ENCODE data around the gene COL24A1.

Gene COL24A1

DNA sequence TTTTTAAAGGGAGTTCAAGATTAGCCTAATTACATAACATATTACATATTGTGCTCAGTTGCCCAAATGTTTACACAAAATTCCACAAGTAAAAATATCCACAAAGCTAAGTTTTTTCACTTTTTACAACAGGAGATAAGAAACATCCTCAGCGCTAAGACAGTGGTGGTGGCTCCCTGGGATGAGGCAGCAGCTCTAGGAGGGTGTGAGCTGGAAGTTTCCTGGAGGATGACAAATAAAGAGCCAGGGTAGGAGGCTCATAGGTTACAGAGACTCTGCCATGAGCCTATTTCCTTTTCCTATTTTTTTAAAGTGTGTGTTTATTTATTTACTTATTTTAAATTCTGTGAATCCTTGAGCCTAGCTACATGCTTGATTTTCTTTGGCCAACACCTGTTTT lies 91.7 kb downstream of the COL24A1 start:
- no peak overlapping the region for H3K4me3 ChIP-seq (ENCODE audit: insufficient read depth, low read depth, low read length, poor library complexity, severe bottlenecking)
- no peaks in the 10 kb centered on the region for H3K4me1 ChIP-seq (ENCODE audit: control insufficient read depth, insufficient read depth, low read length, poor library complexity, severe bottlenecking)
- no peak for DNase-seq
- H3K9me3 ChIP-seq (ENCODE audit: control insufficient read depth, low read length), result no peaks in the 10 kb centered on the region
- no peak overlapping the region for H3K27ac ChIP-seq (ENCODE audit: insufficient read depth, low read length, poor library complexity, severe bottlenecking)
- no peaks in the 10 kb centered on the region for H3K27me3 ChIP-seq (replicated peaks; ENCODE audit: control insufficient read depth, insufficient read depth, low read length, poor library complexity, severe bottlenecking)
- H3K36me3 ChIP-seq (ENCODE audit: control insufficient read depth, insufficient read depth, low read length), result no peaks in the 10 kb centered on the region

DNA sequence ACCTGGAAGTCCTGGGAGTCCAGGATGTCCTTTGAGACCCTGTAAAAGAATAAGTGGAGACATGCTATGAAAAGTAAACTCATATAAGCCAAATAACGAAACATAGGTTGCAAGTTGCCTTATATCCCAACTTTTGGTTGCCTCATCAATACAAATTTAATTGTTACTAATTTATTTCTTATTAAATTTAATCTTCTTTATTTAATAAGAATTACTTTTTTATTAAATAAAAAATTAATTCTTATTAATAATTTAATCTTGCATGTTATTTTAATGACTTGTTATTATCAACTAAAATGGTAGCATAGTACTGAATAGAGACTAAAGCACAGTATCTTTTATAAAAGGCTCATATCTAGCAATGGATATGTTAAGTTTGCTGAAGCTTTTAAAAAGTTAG lies 92.9 kb downstream of the COL24A1 start:
- Histone ChIP-seq H3K4me1 (ENCODE audit: control insufficient read depth, insufficient read depth, low read length, poor library complexity, severe bottlenecking) (no peaks in the 10 kb centered on the region), H3K9me3 (ENCODE audit: control insufficient read depth, low read length) (no peaks in the 10 kb centered on the region), H3K36me3 (ENCODE audit: control insufficient read depth, insufficient read depth, low read length) (no peaks in the 10 kb centered on the region), H3K4me3 (ENCODE audit: insufficient read depth, low read depth, low read length, poor library complexity, severe bottlenecking) (no peak overlapping the region), H3K27ac (ENCODE audit: insufficient read depth, low read length, poor library complexity, severe bottlenecking) (no peak overlapping the region), H3K27me3 (replicated peaks; ENCODE audit: control insufficient read depth, insufficient read depth, low read length, poor library complexity, severe bottlenecking) (no peaks in the 10 kb centered on the region)
- DNase-seq, result no peak

DNA sequence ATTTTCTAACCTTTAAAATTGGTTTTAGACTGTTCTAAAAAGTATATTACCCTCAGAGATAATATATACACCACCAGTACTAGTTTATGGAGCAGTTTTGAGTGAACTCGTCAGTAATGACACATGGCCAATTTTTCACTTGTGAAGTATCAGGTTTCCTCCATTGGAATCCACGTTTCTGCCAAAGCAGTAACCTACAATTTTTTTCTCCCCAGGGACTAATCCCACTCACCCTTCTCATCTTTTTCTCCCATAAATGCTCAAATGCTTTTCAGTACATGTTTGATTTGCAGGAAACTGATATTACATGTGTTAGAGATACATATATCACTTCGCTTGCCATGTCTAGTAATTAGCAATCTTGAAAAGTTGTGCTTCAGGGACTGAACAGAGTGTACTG lies 94.1 kb downstream of the COL24A1 start:
- Histone ChIP-seq H3K4me3 (ENCODE audit: insufficient read depth, low read depth, low read length, poor library complexity, severe bottlenecking) (no peak overlapping the region), H3K9me3 (ENCODE audit: control insufficient read depth, low read length) (no peaks in the 10 kb centered on the region), H3K36me3 (ENCODE audit: control insufficient read depth, insufficient read depth, low read length) (no peaks in the 10 kb centered on the region), H3K27me3 (replicated peaks; ENCODE audit: control insufficient read depth, insufficient read depth, low read length, poor library complexity, severe bottlenecking) (no peaks in the 10 kb centered on the region), H3K27ac (ENCODE audit: insufficient read depth, low read length, poor library complexity, severe bottlenecking) (no peak overlapping the region), H3K4me1 (ENCODE audit: control insufficient read depth, insufficient read depth, low read length, poor library complexity, severe bottlenecking) (no peaks in the 10 kb centered on the region)
- no peak for DNase-seq

DNA sequence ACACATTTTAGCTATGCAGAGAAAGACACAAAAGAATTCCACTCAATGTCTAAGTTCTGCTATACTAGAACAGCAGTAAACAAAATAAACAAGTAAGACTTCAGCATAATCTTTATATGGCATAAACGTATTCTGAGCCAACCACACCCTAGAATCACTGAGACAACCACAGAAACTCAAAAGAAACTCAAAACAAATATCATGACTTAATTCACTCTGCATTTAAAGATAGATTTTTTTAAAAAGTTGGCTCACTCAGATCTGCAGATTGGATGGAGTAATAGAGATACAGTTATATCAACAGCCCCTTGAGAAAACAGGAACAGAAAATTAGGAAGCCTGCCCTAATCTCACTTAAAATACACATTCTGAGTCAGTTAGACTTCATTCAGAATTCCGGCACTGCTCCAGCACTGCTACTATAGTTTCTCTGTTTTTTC lies 95.0 kb downstream of the COL24A1 start:
- H3K36me3 ChIP-seq (ENCODE audit: control insufficient read depth, insufficient read depth, low read length), result no peaks in the 10 kb centered on the region
- no peaks in the 10 kb centered on the region for H3K4me1 ChIP-seq (ENCODE audit: control insufficient read depth, insufficient read depth, low read length, poor library complexity, severe bottlenecking)
- no peak overlapping the region for H3K4me3 ChIP-seq (ENCODE audit: insufficient read depth, low read depth, low read length, poor library complexity, severe bottlenecking)
- no peaks in the 10 kb centered on the region for H3K27me3 ChIP-seq (replicated peaks; ENCODE audit: control insufficient read depth, insufficient read depth, low read length, poor library complexity, severe bottlenecking)
- DNase-seq, result no peak
- H3K9me3 ChIP-seq (ENCODE audit: control insufficient read depth, low read length), result no peaks in the 10 kb centered on the region
- H3K27ac ChIP-seq (ENCODE audit: insufficient read depth, low read length, poor library complexity, severe bottlenecking), result no peak overlapping the region

DNA sequence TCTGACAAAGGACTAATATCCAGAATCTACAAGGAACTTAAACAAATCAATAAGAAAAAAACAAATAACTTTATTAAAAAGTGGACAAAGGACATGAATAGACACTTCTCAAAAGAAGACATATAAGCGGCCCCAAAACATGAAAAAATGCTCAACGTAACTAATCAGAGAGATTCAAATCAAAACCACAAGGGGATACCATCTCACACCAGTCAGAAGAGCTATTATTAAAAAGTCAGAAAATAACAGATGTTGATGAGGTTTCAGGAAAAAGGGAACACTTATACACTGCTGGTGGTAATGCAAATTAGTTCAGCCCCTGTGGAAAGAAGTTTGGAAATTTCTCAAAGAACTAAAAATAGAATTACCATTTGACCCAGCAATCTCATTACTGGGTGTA lies 102.2 kb downstream of the COL24A1 start:
- no peaks in the 10 kb centered on the region for H3K27me3 ChIP-seq (replicated peaks; ENCODE audit: control insufficient read depth, insufficient read depth, low read length, poor library complexity, severe bottlenecking)
- H3K9me3 ChIP-seq (ENCODE audit: control insufficient read depth, low read length), result no peaks in the 10 kb centered on the region
- no peaks in the 10 kb centered on the region for H3K4me1 ChIP-seq (ENCODE audit: control insufficient read depth, insufficient read depth, low read length, poor library complexity, severe bottlenecking)
- H3K36me3 ChIP-seq (ENCODE audit: control insufficient read depth, insufficient read depth, low read length), result no peaks in the 10 kb centered on the region
- H3K27ac ChIP-seq (ENCODE audit: insufficient read depth, low read length, poor library complexity, severe bottlenecking), result no peak overlapping the region
- no peak for DNase-seq
- H3K4me3 ChIP-seq (ENCODE audit: insufficient read depth, low read depth, low read length, poor library complexity, severe bottlenecking), result no peak overlapping the region

DNA sequence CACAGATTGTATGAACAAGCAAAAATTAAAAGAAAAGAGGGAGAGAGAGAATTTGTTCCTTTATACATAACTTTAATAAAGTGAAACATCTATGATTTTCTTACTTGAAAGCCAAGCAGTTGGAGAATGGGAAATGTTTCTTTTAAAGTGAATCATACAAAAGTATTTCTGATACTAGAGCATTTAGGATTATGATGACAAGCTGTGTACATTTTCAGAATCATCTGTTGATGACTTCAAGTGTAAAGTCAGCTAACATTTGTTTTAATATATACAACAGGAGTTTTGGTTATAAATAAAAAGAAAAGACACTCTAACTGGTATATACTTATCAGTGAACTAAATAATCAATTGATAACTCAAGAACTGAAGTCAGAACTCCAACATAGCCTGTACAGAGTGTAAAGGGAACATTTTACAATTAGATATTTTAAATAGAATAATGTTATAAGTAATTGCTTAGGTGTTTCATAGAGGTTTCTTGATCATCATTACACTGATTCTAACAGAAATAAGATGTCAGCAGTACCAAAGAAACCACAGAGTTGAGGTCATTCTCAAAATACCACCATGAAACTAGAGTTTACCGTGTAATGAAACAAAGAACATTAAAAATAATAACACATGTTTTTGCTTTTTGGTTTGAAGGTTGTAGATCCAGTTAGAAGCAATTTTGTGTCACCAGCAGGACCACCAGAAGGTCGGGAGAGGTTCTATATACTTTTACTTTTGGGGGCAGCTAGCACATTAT lies 103.4 kb downstream of the COL24A1 start:
- H3K36me3 ChIP-seq (ENCODE audit: control insufficient read depth, insufficient read depth, low read length), result no peaks in the 10 kb centered on the region
- no peak overlapping the region for H3K27ac ChIP-seq (ENCODE audit: insufficient read depth, low read length, poor library complexity, severe bottlenecking)
- no peaks in the 10 kb centered on the region for H3K27me3 ChIP-seq (replicated peaks; ENCODE audit: control insufficient read depth, insufficient read depth, low read length, poor library complexity, severe bottlenecking)
- no peaks in the 10 kb centered on the region for H3K4me1 ChIP-seq (ENCODE audit: control insufficient read depth, insufficient read depth, low read length, poor library complexity, severe bottlenecking)
- H3K4me3 ChIP-seq (ENCODE audit: insufficient read depth, low read depth, low read length, poor library complexity, severe bottlenecking), result no peak overlapping the region
- H3K9me3 ChIP-seq (ENCODE audit: control insufficient read depth, low read length), result no peaks in the 10 kb centered on the region
- DNase-seq, result no peak

DNA sequence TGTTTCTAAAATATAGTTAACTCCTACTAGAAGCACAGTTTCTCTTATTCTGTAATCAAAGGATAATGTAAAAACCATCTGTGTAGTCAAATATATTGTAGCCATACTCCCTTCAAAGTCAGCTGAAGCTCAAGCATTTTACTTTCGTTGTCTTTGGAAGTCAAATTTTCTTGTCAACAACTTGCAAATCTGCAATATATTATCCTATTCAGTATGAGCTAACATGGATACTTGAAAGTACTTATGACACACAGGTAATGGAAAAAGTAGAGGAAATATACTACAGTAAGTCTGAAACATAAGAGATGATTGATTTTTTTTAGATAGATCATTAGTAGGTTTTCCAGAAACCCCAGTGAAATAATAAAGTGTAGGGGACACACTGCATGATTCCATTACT lies 121.5 kb downstream of the COL24A1 start:
- Histone ChIP-seq H3K9me3 (ENCODE audit: control insufficient read depth, low read length) (no peaks in the 10 kb centered on the region), H3K27ac (ENCODE audit: insufficient read depth, low read length, poor library complexity, severe bottlenecking) (no peak overlapping the region), H3K27me3 (replicated peaks; ENCODE audit: control insufficient read depth, insufficient read depth, low read length, poor library complexity, severe bottlenecking) (no peaks in the 10 kb centered on the region), H3K36me3 (ENCODE audit: control insufficient read depth, insufficient read depth, low read length) (no peaks in the 10 kb centered on the region), H3K4me1 (ENCODE audit: control insufficient read depth, insufficient read depth, low read length, poor library complexity, severe bottlenecking) (no peaks in the 10 kb centered on the region), H3K4me3 (ENCODE audit: insufficient read depth, low read depth, low read length, poor library complexity, severe bottlenecking) (no peak overlapping the region)
- no peak for DNase-seq

DNA sequence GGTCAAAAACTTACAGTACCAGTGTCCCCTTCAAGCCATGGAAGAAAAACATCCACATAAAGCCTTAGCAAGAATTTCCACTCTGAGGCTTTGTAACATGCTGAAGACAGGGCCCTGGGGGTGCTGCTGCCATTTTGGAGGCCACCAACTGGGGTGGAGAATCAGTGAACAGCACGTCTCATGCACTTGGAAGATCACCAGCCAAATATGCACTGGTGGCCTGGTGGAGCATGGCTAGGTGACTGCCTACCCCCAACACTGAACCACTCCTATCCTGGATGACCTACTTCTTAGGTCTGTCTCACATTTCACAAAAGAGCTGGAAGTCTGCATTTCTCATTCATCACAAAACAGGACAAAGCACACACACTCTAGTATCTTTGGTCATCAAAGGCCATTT lies 126.4 kb downstream of the COL24A1 start:
- H3K27ac ChIP-seq (ENCODE audit: insufficient read depth, low read length, poor library complexity, severe bottlenecking), result no peak overlapping the region
- no peak overlapping the region for H3K4me3 ChIP-seq (ENCODE audit: insufficient read depth, low read depth, low read length, poor library complexity, severe bottlenecking)

DNA sequence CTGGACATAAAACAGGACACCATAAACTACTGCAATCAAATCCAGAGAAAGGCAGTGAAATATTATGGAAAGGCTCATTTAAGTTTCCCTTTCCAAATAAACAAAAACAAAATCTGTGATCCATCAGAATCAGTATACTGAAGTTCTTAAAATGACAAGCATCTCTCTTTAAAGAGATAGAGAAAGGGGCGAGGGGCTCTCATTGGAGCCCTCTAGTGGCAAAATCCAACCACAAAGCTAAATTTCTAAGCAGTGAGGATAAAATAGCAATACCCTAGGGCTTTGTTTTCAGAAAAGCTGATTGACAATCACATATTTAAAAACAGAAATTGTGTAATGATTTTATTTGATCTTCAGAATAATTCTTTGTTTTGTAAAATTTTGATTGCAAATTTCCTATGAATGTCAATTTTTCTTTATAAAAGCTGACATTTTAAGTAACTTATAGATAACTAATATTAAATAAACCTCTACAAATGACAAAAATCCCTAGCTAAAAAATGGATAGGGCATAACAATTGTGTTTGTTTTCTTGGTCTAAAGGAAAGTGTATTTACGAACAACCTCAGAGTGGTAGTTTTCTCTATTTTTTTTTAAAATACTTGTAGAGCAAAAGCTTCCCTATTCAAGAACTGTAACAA lies 138.2 kb downstream of the COL24A1 start:
- Histone ChIP-seq H3K4me1 (ENCODE audit: control insufficient read depth, insufficient read depth, low read length, poor library complexity, severe bottlenecking) (no peaks in the 10 kb centered on the region), H3K9me3 (ENCODE audit: control insufficient read depth, low read length) (no peaks in the 10 kb centered on the region), H3K27ac (ENCODE audit: insufficient read depth, low read length, poor library complexity, severe bottlenecking) (no peak overlapping the region), H3K36me3 (ENCODE audit: control insufficient read depth, insufficient read depth, low read length) (no peaks in the 10 kb centered on the region), H3K27me3 (replicated peaks; ENCODE audit: control insufficient read depth, insufficient read depth, low read length, poor library complexity, severe bottlenecking) (no peaks in the 10 kb centered on the region), H3K4me3 (ENCODE audit: insufficient read depth, low read depth, low read length, poor library complexity, severe bottlenecking) (no peak overlapping the region)
- no peak for DNase-seq

More for the DNA sequence above, 126.4 kb downstream of the COL24A1 start:
- Histone ChIP-seq H3K9me3 (ENCODE audit: control insufficient read depth, low read length) (no peaks in the 10 kb centered on the region), H3K27me3 (replicated peaks; ENCODE audit: control insufficient read depth, insufficient read depth, low read length, poor library complexity, severe bottlenecking) (no peaks in the 10 kb centered on the region), H3K36me3 (ENCODE audit: control insufficient read depth, insufficient read depth, low read length) (no peaks in the 10 kb centered on the region), H3K4me1 (ENCODE audit: control insufficient read depth, insufficient read depth, low read length, poor library complexity, severe bottlenecking) (no peaks in the 10 kb centered on the region)
- no peak for DNase-seq

DNA sequence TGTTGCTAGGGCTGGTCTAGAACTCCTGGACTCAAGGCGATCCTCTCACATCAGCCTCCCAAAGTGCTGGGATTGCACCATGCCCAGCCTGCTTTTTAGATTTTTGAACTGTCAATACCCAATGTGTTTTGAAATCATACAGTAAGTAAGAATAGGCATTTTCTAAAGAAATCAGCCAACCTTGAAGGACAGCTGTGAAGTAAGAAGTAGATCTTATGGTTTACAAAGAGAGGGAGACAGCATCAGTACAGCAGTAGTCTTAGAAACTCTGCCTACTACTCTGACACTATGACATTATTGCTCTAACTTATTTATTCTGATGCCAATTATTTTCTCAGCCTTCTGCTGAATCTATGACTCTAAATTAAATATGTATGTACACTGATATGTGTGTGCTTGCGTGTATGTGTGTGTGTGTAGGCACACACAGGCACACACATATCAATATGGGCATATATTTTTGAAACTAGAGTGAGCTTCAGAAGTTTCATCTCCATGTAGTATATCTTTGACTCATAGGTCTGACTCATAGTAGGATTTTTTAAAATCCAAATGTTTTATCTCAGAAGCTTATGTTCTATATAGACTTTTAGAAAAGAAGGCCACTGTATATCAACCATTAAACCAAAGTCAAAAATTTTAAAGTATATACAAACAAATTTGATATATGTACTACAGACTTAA lies 140.4 kb downstream of the COL24A1 start:
- no peaks in the 10 kb centered on the region for H3K27me3 ChIP-seq (replicated peaks; ENCODE audit: control insufficient read depth, insufficient read depth, low read length, poor library complexity, severe bottlenecking)
- no peaks in the 10 kb centered on the region for H3K36me3 ChIP-seq (ENCODE audit: control insufficient read depth, insufficient read depth, low read length)
- no peaks in the 10 kb centered on the region for H3K9me3 ChIP-seq (ENCODE audit: control insufficient read depth, low read length)
- H3K4me1 ChIP-seq (ENCODE audit: control insufficient read depth, insufficient read depth, low read length, poor library complexity, severe bottlenecking), result no peaks in the 10 kb centered on the region
- H3K4me3 ChIP-seq (ENCODE audit: insufficient read depth, low read depth, low read length, poor library complexity, severe bottlenecking), result no peak overlapping the region
- no peak overlapping the region for H3K27ac ChIP-seq (ENCODE audit: insufficient read depth, low read length, poor library complexity, severe bottlenecking)
- no peak for DNase-seq

All from effector memory CD4-positive, alpha-beta T cell (primary cell).